GM19035 (cell line): Measurements from ENCODE around the gene STXBP2.

ENCODE experiments used
- ATAC-seq: cut with Tn5 transposase; IDR thresholded peaks from one replicate; pipeline ENCODE4 v1.9.1; 2021; ENCODE audit not compliant: unreplicated experiment

The STXBP2 gene

GRCh38 chr19:7612282-7613274 is 24.3 kb upstream of the STXBP2 start:
- ATAC-seq: no peak

GRCh38 chr19:7614859-7615741 is 21.8 kb upstream of the STXBP2 start:
- no peak for ATAC-seq

GRCh38 chr19:7617172-7617571 is 19.7 kb upstream of the STXBP2 start:
- ATAC-seq: no peak

- ATAC-seq: no peak
Measured at GRCh38 chr19:7617735-7618134, 19.2 kb upstream of the STXBP2 start.

- no peak for ATAC-seq
Measured at GRCh38 chr19:7618348-7618747, 18.6 kb upstream of the STXBP2 start.

GRCh38 chr19:7618771-7619510 is 18.0 kb upstream of the STXBP2 start:
- ATAC-seq: no peak

GRCh38 chr19:7619671-7620441 is 17.1 kb upstream of the STXBP2 start:
- no peak for ATAC-seq

GRCh38 chr19:7620442-7621412 is 16.2 kb upstream of the STXBP2 start:
- ATAC-seq: no peak

GRCh38 chr19:7622933-7623685 is 13.8 kb upstream of the STXBP2 start:
- ATAC-seq: no peak

GRCh38 chr19:7623725-7624603 is 12.9 kb upstream of the STXBP2 start:
- no peak for ATAC-seq

GRCh38 chr19:7624810-7625209 is 12.1 kb upstream of the STXBP2 start:
- no peak for ATAC-seq

- ATAC-seq: no peak
Measured at GRCh38 chr19:7625763-7626372, 11.0 kb upstream of the STXBP2 start.

- ATAC-seq: no peak
Measured at GRCh38 chr19:7627166-7627565, 9.7 kb upstream of the STXBP2 start.

- no peak for ATAC-seq
Measured at GRCh38 chr19:7628589-7629311, 8.2 kb upstream of the STXBP2 start.

- ATAC-seq: peak; percentile 91
Measured at GRCh38 chr19:7629347-7630054, 7.4 kb upstream of the STXBP2 start, which contains the start of the genes PET100 and XAB2. TSS of gene PET100 (plus strand) at chr19:7629793. CDS start at chr19:7629834, 41 bp downstream. TSS of gene XAB2 (minus strand) at chr19:7629545. CDS start at chr19:7629527, 18 bp downstream.
